ENCODE data around the gene SLC51B. TPM values are rescaled to one million over a fixed set of nuclear protein-coding genes. Genes with fewer than 3 reads are reported as not detected.

Gene SLC51B
- total RNA-seq, 4 donors from 2014 or later = not detected

GRCh38 chr15:65062061-65062460 lies 16.9 kb downstream of the SLC51B start:
- peak overlapping the region in 2 of 4 donors; percentile 3 to 65 for H3K27ac ChIP-seq
- TF ChIP-seq POLR2A (IDR thresholded peaks at IDR 0.05) = no peak
- TF ChIP-seq CTCF (IDR thresholded peaks at IDR 0.05 in 4 of 5, conservative IDR thresholded peaks at IDR 0.05 in 1 of 5) = no peak
- no peaks in the 10 kb centered on the region for H3K36me3 ChIP-seq
- intact Hi-C loops (cut with DNase I; ENCODE audit: low total_unique reads) = no loop called here
- no peak for ATAC-seq
- in situ Hi-C loops (cut with MboI; ENCODE audit: low sequenced_read_pairs in 4 of 4) = no loop called here
- H3K4me1 ChIP-seq = no peaks in the 10 kb centered on the region
- DNase-seq = no peak
- no peaks in the 10 kb centered on the region for H3K9me3 ChIP-seq
- H3K27me3 ChIP-seq = no peaks in the 10 kb centered on the region
- H3K4me3 ChIP-seq = no peak overlapping the region

- DNase-seq = no peak
- in situ Hi-C loops (cut with MboI; ENCODE audit: low sequenced_read_pairs in 4 of 4) (no loop called here), intact Hi-C loops (cut with DNase I; ENCODE audit: low total_unique reads) (no loop called here)
- no peaks in the 10 kb centered on the region for H3K4me1 ChIP-seq
- no peak for ATAC-seq
- no peak for TF ChIP-seq POLR2A (IDR thresholded peaks at IDR 0.05)
- no peak for TF ChIP-seq CTCF (IDR thresholded peaks at IDR 0.05 in 4 of 5, conservative IDR thresholded peaks at IDR 0.05 in 1 of 5)
- peaks cover 0 to 2% (median 0%) of the 10 kb centered on the region in 3 donors for H3K27me3 ChIP-seq
- peak overlapping the region in 1 of 4 donors; percentile 65 for H3K27ac ChIP-seq
- H3K4me3 ChIP-seq = no peak overlapping the region
- no peaks in the 10 kb centered on the region for H3K36me3 ChIP-seq
- no peaks in the 10 kb centered on the region for H3K9me3 ChIP-seq
These were observed 17.5 kb downstream of the SLC51B start for GRCh38 chr15:65062726-65063125.

GRCh38 chr15:65066001-65066634 lies 20.9 kb downstream of the SLC51B start:
- DNase-seq = no peak
- no peaks in the 10 kb centered on the region for H3K36me3 ChIP-seq
- peaks cover 0 to 2% (median 0%) of the 10 kb centered on the region in 3 donors for H3K27me3 ChIP-seq
- no peaks in the 10 kb centered on the region for H3K9me3 ChIP-seq
- H3K4me1 ChIP-seq = peaks cover 22 to 27% of the 10 kb centered on the region in 2 donors
- intact Hi-C loops (cut with DNase I; ENCODE audit: low total_unique reads) (no loop called here), in situ Hi-C loops (cut with MboI; ENCODE audit: low sequenced_read_pairs in 4 of 4) (no loop called here)
- TF ChIP-seq POLR2A (IDR thresholded peaks at IDR 0.05) = no peak
- TF ChIP-seq CTCF (IDR thresholded peaks at IDR 0.05 in 4 of 5, conservative IDR thresholded peaks at IDR 0.05 in 1 of 5) = no peak
- peak overlapping the region in 3 of 4 donors; percentile 50 to 78 (median 70) for H3K27ac ChIP-seq
- ATAC-seq = no peak
- H3K4me3 ChIP-seq = peak overlapping the region in 2 of 4 donors; percentile 40 to 46

- peak overlapping the region; percentile 40 to 54 (median 48) for H3K4me3 ChIP-seq
- peak overlapping the region; percentile 50 to 78 (median 64) for H3K27ac ChIP-seq
- intact Hi-C loops (cut with DNase I; ENCODE audit: low total_unique reads) (no loop called here), in situ Hi-C loops (cut with MboI; ENCODE audit: low sequenced_read_pairs in 4 of 4) (no loop called here)
- no peaks in the 10 kb centered on the region for H3K9me3 ChIP-seq
- TF ChIP-seq CTCF (IDR thresholded peaks at IDR 0.05 in 4 of 5, conservative IDR thresholded peaks at IDR 0.05 in 1 of 5) = no peak
- TF ChIP-seq POLR2A (IDR thresholded peaks at IDR 0.05) = no peak
- ATAC-seq (no peak), DNase-seq (no peak)
- H3K27me3 ChIP-seq = peaks cover 0 to 2% (median 0%) of the 10 kb centered on the region in 3 donors
- peaks cover 29 to 34% of the 10 kb centered on the region in 2 donors for H3K4me1 ChIP-seq
- H3K36me3 ChIP-seq = no peaks in the 10 kb centered on the region
These were observed 21.6 kb downstream of the SLC51B start for GRCh38 chr15:65066635-65067316.
